ENCODE measurements around the gene FER. TPM values are rescaled to one million over a fixed set of nuclear protein-coding genes. Genes with fewer than 3 reads are reported as not detected.
A peak's percentile ranks its signal among the peaks of the same experiment; 100 is the strongest.

The FER gene
- total and polyA plus RNA-seq, 9 of the 15 experiments (the other 6 are each of a cell fraction or from before 2014, with no cell fraction given), result 6.7 to 18.2 (median 8.9) TPM

DNA sequence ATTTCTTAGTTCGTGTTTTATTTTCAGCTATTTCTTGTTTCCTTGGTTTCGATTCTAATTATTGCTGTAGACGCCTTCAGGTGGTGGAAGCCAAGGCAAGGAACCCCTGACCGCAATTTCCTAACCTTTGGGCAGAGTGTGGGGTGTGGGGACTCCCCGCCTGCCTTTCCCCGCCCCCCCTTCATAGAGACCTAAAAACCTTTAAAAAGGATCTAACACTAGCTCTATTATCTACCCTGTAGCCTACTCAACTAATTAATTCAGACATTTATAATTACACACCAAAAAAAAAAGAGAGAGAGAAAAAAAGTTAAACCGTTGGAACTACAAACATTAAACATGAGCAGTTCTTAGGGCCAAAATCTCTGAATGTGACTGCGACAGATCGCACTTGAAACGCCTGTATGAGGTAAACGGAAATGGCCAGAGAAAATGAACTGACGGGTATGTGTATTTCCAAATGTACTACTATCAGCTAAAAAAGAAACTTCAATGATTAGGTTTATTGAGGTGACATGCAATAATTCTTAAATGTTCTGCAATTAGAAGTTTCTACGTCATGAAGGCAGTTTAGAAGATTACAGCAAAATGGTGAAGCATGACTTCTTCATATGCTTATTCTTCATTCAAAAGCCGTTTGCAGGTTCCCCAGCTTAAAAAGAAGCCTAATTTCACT, 19.0 kb upstream of the FER start (continued):
- peak; percentile 26; the same call in 1 of the 2 replicates for TF ChIP-seq ZNF431 (CRISPR knock-in tag; IDR thresholded peaks at IDR 0.05)
- no peak for TF ChIP-seq TAF9B (IDR thresholded peaks at IDR 0.05; ENCODE audit: partially characterized antibody)
- TF ChIP-seq, protein P1, sequence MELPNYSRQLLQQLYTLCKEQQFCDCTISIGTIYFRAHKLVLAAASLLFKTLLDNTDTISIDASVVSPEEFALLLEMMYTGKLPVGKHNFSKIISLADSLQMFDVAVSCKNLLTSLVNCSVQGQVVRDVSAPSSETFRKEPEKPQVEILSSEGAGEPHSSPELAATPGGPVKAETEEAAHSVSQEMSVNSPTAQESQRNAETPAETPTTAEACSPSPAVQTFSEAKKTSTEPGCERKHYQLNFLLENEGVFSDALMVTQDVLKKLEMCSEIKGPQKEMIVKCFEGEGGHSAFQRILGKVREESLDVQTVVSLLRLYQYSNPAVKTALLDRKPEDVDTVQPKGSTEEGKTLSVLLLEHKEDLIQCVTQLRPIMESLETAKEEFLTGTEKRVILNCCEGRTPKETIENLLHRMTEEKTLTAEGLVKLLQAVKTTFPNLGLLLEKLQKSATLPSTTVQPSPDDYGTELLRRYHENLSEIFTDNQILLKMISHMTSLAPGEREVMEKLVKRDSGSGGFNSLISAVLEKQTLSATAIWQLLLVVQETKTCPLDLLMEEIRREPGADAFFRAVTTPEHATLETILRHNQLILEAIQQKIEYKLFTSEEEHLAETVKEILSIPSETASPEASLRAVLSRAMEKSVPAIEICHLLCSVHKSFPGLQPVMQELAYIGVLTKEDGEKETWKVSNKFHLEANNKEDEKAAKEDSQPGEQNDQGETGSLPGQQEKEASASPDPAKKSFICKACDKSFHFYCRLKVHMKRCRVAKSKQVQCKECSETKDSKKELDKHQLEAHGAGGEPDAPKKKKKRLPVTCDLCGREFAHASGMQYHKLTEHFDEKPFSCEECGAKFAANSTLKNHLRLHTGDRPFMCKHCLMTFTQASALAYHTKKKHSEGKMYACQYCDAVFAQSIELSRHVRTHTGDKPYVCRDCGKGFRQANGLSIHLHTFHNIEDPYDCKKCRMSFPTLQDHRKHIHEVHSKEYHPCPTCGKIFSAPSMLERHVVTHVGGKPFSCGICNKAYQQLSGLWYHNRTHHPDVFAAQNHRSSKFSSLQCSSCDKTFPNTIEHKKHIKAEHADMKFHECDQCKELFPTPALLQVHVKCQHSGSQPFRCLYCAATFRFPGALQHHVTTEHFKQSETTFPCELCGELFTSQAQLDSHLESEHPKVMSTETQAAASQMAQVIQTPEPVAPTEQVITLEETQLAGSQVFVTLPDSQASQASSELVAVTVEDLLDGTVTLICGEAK (IDR thresholded peaks at IDR 0.05), result peak; percentile 41
- TF ChIP-seq, protein P1 (CRISPR knock-in tag; IDR thresholded peaks at IDR 0.05), result no peak
- no peak for TF ChIP-seq MAFK (IDR thresholded peaks at IDR 0.05; ENCODE audit: low read length)
- peak; percentile 27; the same call in 1 of the 2 replicates for TF ChIP-seq ZC3H8 (IDR thresholded peaks at IDR 0.05)
- TF ChIP-seq DPF2 (IDR thresholded peaks at IDR 0.05), result peak; percentile 17; the same call in 1 of the 2 replicates
- 0 out of 2 replicates have a peak, but pooled peaks have one; percentile 26 for TF ChIP-seq LARP7 (IDR thresholded peaks at IDR 0.05)
- 0 out of 2 replicates have a peak, but pooled peaks have one; percentile 7 for TF ChIP-seq CBFB (CRISPR knock-in tag; IDR thresholded peaks at IDR 0.05)
- no peak for TF ChIP-seq PHTF2 (CRISPR knock-in tag; IDR thresholded peaks at IDR 0.05)
- no peak for TF ChIP-seq SRSF1 (IDR thresholded peaks at IDR 0.05; ENCODE audit: low read depth, low read length)
